ENCODE data around the gene OSGIN1.

OSGIN1 gene

DNA sequence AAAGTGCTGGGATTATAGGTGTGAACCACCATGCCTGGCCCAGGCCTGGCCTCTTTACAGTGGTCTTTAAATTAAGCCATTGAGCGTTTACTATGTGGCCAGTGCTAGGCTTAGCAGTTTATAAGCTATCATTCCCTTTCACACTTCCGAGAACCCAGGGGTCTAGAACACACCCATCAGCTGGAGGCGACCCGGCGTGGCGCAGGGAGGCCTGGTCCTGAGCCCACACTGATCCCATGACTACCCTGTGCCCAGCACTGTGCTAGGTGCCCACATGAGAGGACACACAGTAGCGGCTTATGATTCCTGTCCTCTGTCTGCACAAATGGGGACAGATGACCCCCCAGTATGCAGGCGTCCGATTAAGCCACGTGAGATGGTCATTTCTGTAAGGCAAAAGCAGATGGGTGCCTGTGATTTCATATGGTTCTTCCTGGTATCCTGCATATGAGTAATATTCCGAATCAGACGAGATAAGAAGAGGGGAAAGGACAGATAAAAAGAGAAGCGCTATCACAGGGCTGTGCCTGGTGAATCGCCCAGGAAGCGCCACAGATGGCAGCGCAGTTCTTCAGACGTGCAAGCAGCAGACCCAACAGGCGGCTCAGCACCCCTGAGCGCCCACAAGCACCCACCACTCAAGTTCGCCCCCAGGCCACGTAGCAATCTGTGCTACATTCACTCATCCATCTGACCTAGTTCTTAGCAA is 5.3 kb downstream of the OSGIN1 start:
- no peak for DNase-seq (ENCODE audit: low read depth)

DNA sequence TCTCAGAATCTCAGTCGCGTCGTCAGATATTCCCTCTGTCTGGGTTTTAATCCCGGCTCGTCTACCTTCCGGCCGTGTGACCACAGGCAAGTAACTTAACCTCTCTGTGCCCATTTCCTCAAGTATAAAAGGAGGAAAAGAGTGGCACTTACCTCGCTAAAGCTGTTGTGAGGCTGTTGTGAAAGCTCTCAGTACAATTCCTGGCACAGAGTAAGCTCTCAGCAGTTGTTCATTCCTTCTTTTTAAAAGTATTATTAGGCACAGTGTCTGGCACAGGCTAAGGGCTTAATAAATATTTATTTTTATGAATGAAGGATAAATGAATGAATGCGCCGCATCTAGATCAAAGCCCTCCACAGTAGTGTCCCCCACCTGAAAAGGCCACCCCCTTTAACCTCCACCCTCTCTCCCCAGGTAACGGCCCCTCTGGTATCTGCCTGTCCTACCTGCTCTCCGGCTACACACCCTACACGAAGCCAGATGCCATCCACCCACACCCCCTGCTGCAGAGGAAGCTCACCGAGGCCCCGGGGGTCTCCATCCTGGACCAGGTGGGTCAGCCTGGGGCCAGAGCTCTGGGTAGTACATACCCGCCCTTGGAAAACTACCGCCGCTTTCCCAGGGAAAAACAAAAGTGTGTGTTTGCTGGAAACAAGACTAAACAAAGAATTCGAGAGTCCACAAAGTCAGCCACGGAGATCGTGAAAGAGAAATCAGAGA is 6.0 kb downstream of the OSGIN1 start:
- DNase-seq (ENCODE audit: low read depth): no peak

GRCh38 chr16:83959656-83960434 is 6.8 kb downstream of the OSGIN1 start:
- DNase-seq (ENCODE audit: low read depth): no peak

GRCh38 chr16:83960521-83961249 is 7.6 kb downstream of the OSGIN1 start:
- DNase-seq (ENCODE audit: low read depth): no peak

DNA sequence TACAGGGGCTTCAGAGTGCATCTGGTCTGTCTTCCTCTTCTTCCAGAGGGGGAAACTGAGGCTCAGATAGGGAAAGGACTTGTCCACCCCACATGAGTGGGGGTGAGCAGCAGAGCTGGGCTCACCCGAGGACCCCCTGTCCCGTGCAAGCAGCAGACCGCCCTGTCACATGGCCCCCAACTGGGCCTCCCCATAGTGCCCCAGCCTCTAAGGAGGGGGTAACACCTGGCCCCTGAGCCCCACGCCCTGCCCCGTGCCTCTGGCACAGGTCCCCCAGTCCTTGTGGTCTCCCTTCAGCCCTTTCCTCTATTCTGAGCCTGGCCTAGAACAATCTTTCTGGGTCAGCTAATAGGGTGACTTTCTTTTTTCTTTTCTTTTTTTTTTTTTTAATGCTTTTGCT is 8.6 kb downstream of the OSGIN1 start:
- no peak for DNase-seq (ENCODE audit: low read depth)

GRCh38 chr16:83963277-83964119 is 10.5 kb downstream of the OSGIN1 start:
- DNase-seq (ENCODE audit: low read depth): no peak

DNA sequence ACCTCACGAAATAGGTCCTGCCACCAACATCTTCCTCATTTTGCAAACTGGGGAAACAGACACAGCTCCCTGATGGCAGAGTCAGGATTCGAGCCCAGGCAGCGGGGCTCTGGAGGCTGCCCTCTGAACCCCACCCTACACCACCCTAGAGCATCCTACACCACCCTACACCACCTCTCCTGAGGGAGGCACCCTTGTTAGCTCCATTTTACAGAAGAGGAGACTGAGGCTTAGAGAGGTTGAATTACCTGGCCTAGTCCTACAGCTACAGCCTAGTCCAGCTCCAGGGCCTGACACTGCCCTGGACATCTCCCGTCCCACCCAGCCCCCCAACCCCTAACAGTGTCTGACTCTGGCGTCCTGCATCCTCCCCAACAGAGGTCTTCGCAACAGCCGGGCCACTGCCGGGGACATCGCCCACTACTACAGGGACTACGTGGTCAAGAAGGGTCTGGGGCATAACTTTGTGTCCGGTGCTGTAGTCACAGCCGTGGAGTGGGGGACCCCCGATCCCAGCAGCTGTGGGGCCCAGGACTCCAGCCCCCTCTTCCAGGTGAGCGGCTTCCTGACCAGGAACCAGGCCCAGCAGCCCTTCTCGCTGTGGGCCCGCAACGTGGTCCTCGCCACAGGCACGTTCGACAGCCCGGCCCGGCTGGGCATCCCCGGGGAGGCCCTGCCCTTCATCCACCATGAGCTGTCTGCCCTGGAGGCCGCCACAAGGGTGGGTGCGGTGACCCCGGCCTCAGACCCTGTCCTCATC is 11.8 kb downstream of the OSGIN1 start:
- no peak for DNase-seq (ENCODE audit: low read depth)

DNA sequence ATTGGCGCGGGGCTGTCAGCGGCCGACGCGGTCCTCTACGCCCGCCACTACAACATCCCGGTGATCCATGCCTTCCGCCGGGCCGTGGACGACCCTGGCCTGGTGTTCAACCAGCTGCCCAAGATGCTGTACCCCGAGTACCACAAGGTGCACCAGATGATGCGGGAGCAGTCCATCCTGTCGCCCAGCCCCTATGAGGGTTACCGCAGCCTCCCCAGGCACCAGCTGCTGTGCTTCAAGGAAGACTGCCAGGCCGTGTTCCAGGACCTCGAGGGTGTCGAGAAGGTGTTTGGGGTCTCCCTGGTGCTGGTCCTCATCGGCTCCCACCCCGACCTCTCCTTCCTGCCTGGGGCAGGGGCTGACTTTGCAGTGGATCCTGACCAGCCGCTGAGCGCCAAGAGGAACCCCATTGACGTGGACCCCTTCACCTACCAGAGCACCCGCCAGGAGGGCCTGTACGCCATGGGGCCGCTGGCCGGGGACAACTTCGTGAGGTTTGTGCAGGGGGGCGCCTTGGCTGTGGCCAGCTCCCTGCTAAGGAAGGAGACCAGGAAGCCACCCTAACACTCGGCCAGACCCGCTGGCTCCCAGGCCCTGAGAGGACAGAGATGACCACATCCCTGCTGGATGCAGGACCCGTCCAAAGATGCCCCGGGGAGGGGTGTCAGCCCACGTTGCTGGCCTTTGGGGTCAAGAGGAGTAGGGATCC is 12.6 kb downstream of the OSGIN1 start:
- DNase-seq (ENCODE audit: low read depth): no peak

DNA sequence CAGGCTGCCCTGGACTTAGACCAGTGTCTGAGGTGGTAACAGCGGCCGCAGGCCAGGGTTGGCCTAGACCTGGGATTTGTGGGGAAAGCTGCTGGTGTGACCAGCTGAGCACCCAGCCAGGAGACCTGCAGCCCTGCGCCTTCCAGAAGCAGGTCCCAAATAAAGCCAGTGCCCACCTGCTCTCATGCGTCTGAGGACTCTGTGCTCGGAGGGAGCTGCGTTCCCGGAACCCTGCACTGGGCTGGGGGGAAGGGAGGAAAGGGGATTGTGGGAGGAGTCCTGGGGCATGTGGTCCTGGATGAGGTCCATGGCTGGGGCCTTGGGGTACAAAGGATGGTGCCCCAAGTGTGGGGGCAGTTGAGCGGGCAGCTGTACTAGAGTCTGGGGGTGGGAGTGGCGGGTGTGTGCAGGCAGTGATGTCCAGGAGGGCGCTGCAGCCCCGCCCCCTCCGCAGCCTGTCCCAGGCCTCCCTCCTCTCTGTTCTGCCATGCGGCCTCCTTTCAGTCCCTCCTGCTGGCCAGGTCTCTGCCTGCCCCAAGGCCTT is 13.2 kb downstream of the OSGIN1 start:
- DNase-seq (ENCODE audit: low read depth): no peak

DNA sequence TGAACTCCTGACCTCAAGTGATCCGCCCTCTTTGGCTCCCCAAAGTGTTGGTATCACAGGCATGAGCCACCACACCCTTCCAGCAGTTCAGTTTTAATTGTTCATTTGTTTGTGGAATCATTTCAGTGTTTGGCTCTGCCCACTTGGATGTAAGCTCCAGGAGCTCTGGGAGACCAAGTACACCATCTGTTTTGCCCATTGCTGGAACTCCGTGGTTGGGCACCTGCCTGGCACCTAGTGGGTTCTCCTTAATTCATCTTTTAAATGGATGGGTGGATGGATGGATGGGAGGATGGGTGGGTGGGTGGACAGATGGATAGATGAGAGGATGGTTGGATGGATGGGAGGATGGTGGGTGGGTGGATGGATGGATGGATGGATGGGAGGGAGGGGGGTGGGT is 14.1 kb downstream of the OSGIN1 start:
- DNase-seq (ENCODE audit: low read depth): no peak

DNA sequence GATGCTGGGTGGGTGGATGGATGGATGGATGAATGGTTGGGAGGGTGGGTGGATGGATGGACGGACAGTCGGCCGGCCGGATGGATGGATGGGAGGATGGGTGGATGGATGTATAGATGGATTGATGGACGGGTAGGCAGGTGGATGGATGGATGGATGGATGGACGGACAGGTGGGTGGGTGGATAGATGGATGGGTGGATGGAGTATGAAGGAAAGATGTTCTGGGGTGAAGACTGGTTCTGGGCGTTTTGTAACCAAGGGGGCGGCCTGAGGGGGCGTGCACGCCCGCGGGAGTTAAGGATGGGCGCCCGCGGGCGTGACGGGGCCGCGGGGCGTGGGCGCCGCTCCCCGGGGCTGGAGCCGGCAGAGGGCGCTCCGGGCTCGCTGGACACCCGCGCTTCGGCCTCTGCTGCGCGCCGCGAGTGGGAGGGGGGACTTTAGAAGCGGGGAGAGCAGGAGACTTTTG is 14.8 kb downstream of the OSGIN1 start, which contains the start of gene NECAB2:
NECAB2 (plus strand) TSS at position 407 of the 468 bp plus-strand sequence. CDS start 405 bp downstream, outside the sequence.
- DNase-seq (ENCODE audit: low read depth): no peak

DNA sequence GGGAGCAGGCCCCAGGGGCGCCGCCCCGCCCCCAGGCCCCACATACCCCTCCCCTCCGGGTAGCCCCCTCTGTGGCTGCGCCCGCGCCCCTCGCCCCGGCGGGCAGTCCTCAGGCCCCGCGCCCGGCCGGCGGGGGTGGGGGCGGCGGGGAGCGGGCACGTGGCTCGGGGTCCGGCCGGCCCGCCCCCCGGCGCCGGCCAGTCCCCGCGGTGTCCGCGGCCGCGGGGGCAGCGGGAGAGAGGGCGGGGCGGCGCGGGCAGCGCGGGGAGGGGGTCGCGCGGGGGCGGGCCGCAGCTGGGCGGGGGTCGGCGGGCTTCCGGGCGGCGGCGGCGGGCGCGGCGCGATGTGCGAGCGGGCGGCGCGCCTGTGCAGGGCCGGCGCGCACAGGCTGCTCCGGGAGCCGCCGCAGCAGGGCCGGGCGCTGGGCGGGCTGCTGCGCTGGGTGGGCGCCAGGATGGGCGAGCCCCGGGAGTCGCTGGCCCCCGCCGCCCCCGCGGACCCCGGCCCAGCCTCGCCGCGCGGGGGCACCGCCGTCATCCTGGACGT is 15.3 kb downstream of the OSGIN1 start:
- no peak for DNase-seq (ENCODE audit: low read depth)

GRCh38 chr16:83968891-83969649 is 16.0 kb downstream of the OSGIN1 start:
- DNase-seq (ENCODE audit: low read depth): no peak

DNA sequence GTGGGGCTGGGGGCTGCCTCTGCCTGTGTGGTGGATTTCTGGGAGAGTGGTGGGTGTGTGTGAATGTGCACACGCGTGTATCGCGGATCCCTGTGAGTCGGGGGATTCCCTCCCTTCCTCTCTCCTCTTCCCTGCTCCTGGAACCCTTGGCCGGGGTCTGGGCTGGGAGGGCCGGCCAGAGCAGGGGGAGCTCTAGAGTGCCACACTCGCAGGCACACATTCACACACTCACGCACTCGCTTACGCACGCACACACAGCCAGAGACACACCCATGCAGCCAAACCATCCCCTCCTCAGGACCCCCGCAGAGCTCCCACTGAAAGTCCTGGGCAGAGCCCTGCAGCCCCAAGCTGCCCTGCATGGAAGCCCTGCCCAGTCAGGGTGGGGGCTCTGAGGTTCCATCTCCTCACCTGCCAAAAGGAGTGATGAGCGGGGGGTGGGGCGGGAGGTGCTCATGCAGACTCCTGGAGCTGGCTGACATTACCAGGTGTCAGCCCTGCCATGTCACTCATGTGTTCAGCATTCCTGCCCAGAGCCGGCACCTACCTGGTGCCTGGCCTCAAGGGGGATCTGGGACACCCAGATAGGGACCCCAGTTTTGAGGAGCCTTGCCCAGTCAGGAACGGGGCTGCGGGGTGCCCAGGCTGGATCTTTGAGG is 16.9 kb downstream of the OSGIN1 start:
- DNase-seq (ENCODE audit: low read depth): no peak

DNA sequence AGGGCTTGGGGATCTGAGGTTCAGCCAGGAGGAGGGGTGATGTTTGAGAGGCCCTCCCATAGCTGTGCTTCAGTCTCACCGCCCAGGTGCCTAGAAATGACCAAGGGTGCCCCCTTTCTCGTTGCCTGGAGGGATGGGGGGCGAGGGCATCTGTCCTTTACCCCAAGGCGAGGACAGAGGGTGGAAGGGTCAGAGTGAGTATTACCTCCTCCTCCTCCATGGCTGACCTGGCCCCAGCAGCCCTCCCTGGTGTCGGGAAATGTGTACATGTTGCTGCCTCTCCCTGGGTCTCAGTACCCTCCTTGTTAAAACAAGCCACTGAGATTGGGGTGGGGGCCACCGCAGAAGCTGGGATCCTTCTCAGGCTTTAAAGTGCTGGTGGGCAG is 17.4 kb downstream of the OSGIN1 start:
- DNase-seq (ENCODE audit: low read depth): no peak

DNA sequence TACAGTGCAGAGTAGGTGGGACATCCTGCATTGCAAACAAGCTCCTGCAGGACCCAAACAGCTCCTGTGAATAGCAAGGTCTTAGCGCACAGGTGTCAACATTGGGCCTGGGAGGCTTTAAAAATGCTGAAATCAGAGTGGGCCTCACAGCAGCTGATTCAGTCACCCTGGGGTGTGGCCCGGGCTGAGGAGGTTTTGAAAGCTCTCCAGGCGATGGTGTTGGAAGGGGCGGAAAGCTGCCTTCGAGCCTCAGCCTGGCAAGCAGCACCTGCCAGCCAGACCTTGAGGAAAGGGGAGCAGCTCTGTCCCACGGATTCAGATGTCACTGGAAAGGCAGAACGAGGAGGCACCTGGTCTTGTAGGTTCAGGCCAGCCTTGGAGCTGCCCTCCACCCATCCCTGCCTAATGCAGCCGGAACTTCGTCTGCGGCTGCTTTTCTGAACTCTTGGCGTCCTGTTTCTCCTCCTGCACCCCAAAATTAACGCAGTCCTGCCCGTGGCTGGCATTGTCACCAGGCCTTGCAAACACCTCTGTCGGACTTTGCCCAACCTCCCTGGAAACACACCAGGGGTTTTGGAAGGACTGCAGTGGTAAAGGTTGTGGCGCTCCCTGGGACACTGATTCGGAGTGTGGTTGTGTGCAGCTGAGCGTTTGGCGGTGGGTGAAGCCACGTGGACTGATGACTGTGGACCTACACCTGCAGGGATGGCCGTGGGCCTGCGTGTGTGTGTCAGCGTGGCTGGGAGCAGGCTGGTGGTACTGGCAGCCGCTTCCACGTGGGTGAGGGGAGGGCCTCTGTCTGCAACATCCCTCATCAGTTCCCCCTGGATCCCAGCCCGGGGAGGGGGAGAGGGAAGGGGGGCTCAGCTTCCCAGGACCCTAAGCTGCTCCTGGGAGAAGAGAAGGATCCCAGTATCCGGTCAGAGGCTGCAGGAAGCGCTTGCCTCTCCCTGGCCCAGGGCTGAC is 18.4 kb downstream of the OSGIN1 start:
- DNase-seq (ENCODE audit: low read depth): no peak
